ENCODE measurements around the gene AGAP1.

- TF ChIP-seq CTCF (IDR thresholded peaks at IDR 0.05) = no peak
- no peak for TF ChIP-seq POLR2A (IDR thresholded peaks at IDR 0.05)
- TF ChIP-seq POLR2AphosphoS5 (IDR thresholded peaks at IDR 0.05) = no peak
Observed at GRCh38 chr2:235573331-235574221, 79.7 kb downstream of the AGAP1 start.
